T-helper 1 cell treated with Interleukin-12 subunit alpha and Interleukin-12 subunit beta and Interleukin-4 antibody, amounts not matched to agents 30 μg/mL and 1 μg/mL, for 36 hours (primary cell): ENCODE measurements around the gene MKNK1.

Experiments
- H3K27ac Mint-ChIP-seq: one replicate; pipeline ENCODE4 v1.8.0; 2021; ENCODE audit warnings: mild to moderate bottlenecking, mixed read lengths
- H3K27me3 Mint-ChIP-seq: one replicate; pipeline ENCODE4 v1.8.0; 2021; ENCODE audit warnings: low read depth, mixed read lengths
- H3K36me3 Mint-ChIP-seq: one replicate; pipeline ENCODE4 v1.8.0; 2021; ENCODE audit warnings: low read depth, mixed read lengths
- H3K4me1 Mint-ChIP-seq: one replicate; pipeline ENCODE4 v1.8.0; 2021; ENCODE audit warnings: low read depth, mixed read lengths
- H3K4me3 Mint-ChIP-seq: one replicate; pipeline ENCODE4 v1.8.0; 2021; ENCODE audit warnings: mild to moderate bottlenecking, moderate library complexity, mixed read lengths
- H3K9me3 Mint-ChIP-seq: one replicate; pipeline ENCODE4 v1.8.0; 2021; ENCODE audit warnings: mixed read lengths

The MKNK1 gene

DNA sequence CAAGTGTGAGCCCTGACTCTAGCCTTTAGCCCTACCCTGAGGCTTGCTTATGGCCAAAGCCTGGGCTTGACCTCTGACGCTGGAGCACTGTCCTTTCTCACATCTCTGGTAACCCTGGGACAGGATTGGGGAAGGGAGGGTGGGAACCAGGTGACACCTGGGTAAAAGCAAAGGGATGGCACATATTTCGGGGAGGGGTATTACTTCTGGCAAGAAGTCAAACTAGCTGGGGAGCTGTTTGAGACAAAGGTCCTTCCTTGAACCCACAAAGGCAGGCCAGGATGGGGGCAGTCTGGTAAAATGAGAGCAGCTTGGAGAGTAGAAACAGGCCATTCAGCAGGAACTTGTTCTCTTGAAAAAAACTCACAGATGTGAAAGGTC, 10.5 kb upstream of the MKNK1 start:
- Mint-ChIP-seq H3K27me3 (no peaks in the 10 kb centered on the region), H3K4me3 (peak overlapping the region; percentile 93), H3K9me3 (no peaks in the 10 kb centered on the region), H3K4me1 (peaks cover 54% of the 10 kb centered on the region), H3K36me3 (peaks cover 22% of the 10 kb centered on the region), H3K27ac (peak overlapping the region; percentile 15)

DNA sequence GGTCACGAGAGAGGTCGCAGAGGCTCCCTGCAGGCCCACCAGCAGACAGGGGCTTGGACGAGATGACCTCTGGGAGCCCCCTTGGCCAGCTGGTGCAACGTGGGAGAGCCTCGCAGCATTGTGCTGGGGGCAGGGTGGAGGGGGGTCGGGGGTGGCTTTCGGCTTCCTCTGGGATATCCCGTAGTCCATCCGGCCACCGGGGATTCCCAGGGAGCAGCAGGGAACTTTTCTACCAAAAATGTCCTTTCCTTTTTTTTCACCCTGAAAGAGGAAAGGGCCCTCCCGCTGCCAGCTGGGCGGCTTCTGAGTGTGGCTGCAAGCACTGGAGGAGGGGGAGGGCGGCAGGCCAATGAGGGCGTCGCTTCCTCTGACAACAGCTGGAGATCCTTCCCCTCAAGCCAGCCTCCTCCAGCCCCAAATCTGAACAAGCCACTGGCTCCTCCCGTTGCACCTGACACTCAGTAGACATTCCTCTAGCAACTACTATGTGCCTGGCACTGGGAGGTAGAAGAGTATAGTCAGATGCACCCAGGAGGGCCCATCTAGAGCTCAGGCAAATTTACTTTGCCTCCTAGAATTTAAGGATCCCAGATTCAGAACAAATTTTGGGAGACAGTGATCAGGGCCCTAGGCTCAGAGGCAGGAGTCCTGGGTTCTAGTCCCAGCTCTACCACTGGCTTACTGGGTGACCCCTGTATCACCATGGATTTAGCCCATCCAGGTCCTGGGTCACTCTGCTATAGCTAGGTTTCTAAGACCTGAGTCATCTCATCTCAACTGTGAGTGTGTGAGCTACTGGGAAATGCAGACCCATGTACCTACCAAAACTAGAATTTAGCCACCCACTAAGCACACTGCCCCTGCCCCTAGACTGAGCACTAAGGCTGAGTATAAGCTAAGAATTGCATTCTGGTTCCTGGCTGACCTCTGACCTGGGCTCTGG, 9.9 kb upstream of the MKNK1 start:
- Mint-ChIP-seq H3K27ac (peak overlapping the region; percentile 36), H3K4me1 (peaks cover 49% of the 10 kb centered on the region), H3K4me3 (peak overlapping the region; percentile 93), H3K9me3 (no peaks in the 10 kb centered on the region), H3K36me3 (peaks cover 29% of the 10 kb centered on the region), H3K27me3 (no peaks in the 10 kb centered on the region)

- Mint-ChIP-seq H3K4me3 (peak overlapping the region; percentile 44), H3K9me3 (no peaks in the 10 kb centered on the region), H3K27ac (peak overlapping the region; percentile 63), H3K27me3 (no peaks in the 10 kb centered on the region), H3K36me3 (peaks cover 37% of the 10 kb centered on the region), H3K4me1 (peaks cover 46% of the 10 kb centered on the region)
These were observed 9.0 kb upstream of the MKNK1 start for GRCh38 chr1:46612937-46613660.

DNA sequence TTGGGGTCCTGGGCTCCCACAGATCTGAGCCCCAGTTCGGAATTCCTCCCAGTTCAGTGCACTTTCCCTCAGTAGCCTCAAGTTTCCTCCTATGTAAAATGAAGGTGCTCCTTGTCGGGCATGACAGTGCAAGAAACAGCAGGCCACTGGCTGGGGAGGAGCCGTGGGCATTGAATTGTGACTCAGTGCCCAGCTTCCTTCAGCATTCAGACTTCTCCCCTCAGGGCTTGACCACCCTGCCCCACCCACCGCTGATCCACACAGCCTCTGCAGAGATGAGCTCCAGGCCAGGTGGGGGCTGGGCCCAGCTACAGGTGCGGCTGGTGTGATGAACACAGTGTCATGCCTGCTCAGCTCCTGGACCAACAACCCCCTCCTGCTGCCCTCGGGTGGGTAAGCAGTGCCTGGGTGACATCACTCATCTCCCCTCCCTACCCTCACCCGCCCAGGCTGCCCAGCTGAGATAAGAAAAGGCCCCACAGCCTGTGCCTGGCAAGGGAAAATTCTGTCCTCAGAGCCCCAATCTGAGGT, 7.7 kb upstream of the MKNK1 start:
- peaks cover 40% of the 10 kb centered on the region for H3K4me1 Mint-ChIP-seq
- H3K4me3 Mint-ChIP-seq = no peak overlapping the region
- peaks cover 44% of the 10 kb centered on the region for H3K36me3 Mint-ChIP-seq
- no peaks in the 10 kb centered on the region for H3K27me3 Mint-ChIP-seq
- H3K27ac Mint-ChIP-seq = no peak overlapping the region
- H3K9me3 Mint-ChIP-seq = no peaks in the 10 kb centered on the region

DNA sequence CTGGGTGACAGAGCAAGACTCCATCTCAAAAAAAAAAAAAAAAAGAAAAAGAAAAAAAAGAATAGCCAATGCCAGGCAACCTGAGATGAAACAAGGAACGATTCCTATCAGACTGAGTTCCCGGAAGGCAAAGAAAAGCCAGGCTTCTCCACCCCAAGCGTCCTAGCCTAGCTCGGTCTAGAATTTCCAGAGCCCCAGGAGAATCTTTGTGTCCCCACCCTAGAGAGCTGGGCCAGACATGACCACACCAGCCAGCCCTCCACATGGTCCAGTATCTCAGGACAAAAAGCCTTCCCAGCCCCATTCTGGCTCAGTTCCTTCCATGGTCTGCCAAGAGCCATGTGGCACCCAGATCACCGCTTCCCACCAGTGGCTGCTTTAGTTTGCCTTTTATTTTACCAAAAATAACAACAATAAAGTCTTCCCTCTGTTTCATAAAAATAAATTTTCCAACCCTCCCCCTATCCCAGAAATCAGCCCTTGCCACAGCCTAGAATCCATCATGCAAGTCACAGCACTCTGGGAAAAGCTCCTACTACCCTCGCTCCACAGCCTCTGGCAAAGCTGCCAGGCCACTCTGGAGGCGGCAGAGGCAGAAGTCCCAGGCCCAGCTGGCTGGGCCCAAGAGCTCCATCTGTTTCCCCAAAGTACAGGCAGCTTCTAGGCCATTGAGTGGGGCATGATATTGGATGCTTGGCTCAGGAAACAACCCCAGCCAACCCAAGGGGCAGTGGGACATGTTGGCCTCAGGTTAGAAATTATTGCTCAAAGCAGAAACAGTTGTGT, 3.5 kb upstream of the MKNK1 start:
- H3K4me3 Mint-ChIP-seq = no peak overlapping the region
- H3K4me1 Mint-ChIP-seq = peaks cover 47% of the 10 kb centered on the region
- H3K27me3 Mint-ChIP-seq = no peaks in the 10 kb centered on the region
- H3K27ac Mint-ChIP-seq = no peak overlapping the region
- peaks cover 54% of the 10 kb centered on the region for H3K36me3 Mint-ChIP-seq
- no peaks in the 10 kb centered on the region for H3K9me3 Mint-ChIP-seq

- no peaks in the 10 kb centered on the region for H3K9me3 Mint-ChIP-seq
- H3K27ac Mint-ChIP-seq = no peak overlapping the region
- H3K4me1 Mint-ChIP-seq = peaks cover 51% of the 10 kb centered on the region
- peaks cover 57% of the 10 kb centered on the region for H3K36me3 Mint-ChIP-seq
- H3K27me3 Mint-ChIP-seq = no peaks in the 10 kb centered on the region
- H3K4me3 Mint-ChIP-seq = peak overlapping the region; percentile 74
These were observed 2.3 kb upstream of the MKNK1 start for GRCh38 chr1:46606255-46606965.

GRCh38 chr1:46605232-46605631, 1.2 kb upstream of the MKNK1 start:
- Mint-ChIP-seq H3K9me3 (no peaks in the 10 kb centered on the region), H3K27me3 (no peaks in the 10 kb centered on the region), H3K4me3 (peak overlapping the region; percentile 92), H3K36me3 (peaks cover 55% of the 10 kb centered on the region), H3K27ac (peak overlapping the region; percentile 74), H3K4me1 (peaks cover 53% of the 10 kb centered on the region)

DNA sequence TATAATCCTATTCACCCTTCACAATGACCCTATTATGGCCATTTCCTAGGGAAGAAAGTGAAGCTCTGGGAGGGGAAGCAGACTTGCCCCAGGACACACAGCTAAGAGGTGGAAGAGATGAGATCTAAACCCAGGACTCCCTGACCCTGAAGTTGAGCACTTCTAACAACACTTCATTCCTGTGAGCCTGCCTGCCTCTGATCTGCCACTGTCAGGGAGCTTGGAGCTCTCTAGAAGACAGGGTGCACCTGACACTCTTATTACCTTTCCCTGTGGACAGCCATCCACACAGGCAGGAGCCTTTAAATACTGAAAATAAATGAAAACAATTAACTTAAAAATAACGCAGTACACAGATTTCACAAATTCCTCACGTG, 599 bp downstream of the MKNK1 start:
- no peaks in the 10 kb centered on the region for H3K9me3 Mint-ChIP-seq
- peaks cover 69% of the 10 kb centered on the region for H3K4me1 Mint-ChIP-seq
- H3K27ac Mint-ChIP-seq = peak overlapping the region; percentile 89
- no peaks in the 10 kb centered on the region for H3K27me3 Mint-ChIP-seq
- H3K36me3 Mint-ChIP-seq = peaks cover 41% of the 10 kb centered on the region
- peak overlapping the region; percentile 92 for H3K4me3 Mint-ChIP-seq

GRCh38 chr1:46601257-46602007, 2.6 kb downstream of the MKNK1 start:
- H3K27ac Mint-ChIP-seq = no peak overlapping the region
- H3K36me3 Mint-ChIP-seq = peaks cover 43% of the 10 kb centered on the region
- no peaks in the 10 kb centered on the region for H3K9me3 Mint-ChIP-seq
- peaks cover 78% of the 10 kb centered on the region for H3K4me1 Mint-ChIP-seq
- peak overlapping the region; percentile 79 for H3K4me3 Mint-ChIP-seq
- no peaks in the 10 kb centered on the region for H3K27me3 Mint-ChIP-seq

DNA sequence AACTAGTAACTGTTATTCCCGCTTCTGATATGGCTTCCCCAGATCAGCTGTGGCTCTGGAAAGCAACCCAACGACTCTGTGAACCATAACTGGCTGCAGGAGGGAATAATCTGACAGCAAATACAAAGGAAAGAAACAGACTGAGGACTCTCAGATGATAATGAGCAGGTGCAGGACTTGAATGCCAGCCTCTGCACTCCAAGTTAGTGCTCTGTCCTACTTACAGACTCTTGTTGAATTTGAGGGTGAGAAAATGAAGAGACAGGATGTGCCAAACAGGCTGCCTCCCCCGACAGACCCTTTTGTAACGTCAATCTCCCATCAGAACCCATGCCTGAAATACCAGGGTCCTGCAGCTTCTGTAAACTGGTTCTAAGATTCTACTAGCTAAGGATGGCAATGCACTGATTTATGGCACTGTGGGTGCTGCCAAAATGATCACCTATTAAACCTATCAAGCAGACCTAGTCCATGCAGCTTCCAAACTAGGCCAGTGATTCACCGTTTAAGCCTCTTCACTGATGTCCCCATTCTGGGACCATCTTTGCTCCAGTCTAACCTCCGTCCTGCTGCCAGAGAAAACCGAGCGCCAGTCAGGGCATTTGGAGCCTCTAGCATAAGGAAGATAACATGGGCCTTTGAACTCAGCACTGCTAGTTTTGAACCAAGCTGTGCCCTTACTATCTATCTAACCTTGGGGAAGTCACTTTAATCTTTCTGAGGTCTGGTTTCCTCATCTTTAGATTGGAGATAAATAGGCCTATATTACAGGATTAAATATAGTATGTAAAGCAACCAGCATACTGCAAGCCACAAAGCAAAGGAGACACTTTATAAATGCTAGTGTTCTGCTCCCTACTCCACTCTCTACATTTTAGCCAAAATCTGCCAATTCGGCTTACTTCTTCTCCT, 4.8 kb downstream of the MKNK1 start:
- Mint-ChIP-seq H3K27me3 (no peaks in the 10 kb centered on the region), H3K4me3 (peak overlapping the region; percentile 9), H3K9me3 (no peaks in the 10 kb centered on the region), H3K36me3 (peaks cover 47% of the 10 kb centered on the region), H3K4me1 (peaks cover 75% of the 10 kb centered on the region), H3K27ac (peak overlapping the region; percentile 27)

DNA sequence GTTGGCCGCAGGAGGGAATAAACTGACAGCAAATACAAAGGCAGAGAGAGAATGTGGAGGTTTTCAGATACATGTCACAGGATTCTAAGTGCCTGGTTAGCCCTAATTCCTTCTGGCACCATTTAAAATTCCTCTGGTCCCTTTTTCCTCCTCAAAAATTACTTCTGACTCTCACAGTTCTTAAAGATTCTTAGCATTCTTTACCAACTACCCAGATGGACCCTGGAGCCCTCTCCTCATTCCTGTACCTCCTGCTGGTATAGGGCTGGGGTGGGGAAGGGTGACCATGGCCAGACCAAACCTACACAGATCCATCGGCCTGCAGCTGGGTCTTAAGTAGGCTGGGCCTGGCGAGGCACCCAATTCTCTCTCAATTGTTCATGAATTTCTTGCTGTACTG, 7.2 kb downstream of the MKNK1 start:
- Mint-ChIP-seq H3K4me1 (peaks cover 83% of the 10 kb centered on the region), H3K27ac (peak overlapping the region; percentile 39), H3K9me3 (no peaks in the 10 kb centered on the region), H3K36me3 (peaks cover 62% of the 10 kb centered on the region), H3K27me3 (no peaks in the 10 kb centered on the region), H3K4me3 (no peak overlapping the region)

- Mint-ChIP-seq H3K27me3 (no peaks in the 10 kb centered on the region), H3K36me3 (peaks cover 63% of the 10 kb centered on the region), H3K27ac (peak overlapping the region; percentile 21), H3K4me1 (peaks cover 82% of the 10 kb centered on the region), H3K4me3 (no peak overlapping the region), H3K9me3 (no peaks in the 10 kb centered on the region)
These were observed 8.0 kb downstream of the MKNK1 start for GRCh38 chr1:46596036-46596435.
